K562 (cell line): ENCODE results near the gene ATPAF2.

Source experiments
- CHD2 ChIP-seq: IDR thresholded peaks from 2 replicates; pipeline ENCODE4 v1.6.1; 2011; ENCODE audit warnings: low read depth, low read length
- POLR2A ChIP-seq: fragments of 450-650 bp; conservative IDR thresholded peaks from 2 replicates; pipeline ENCODE4 v1.6.1; 2016
- TSHZ1 ChIP-seq: fragments of 250-450 bp; sonication (Bioruptor Pico); IDR thresholded peaks from 2 replicates; pipeline ENCODE4 v1.4.0; 2020; ENCODE audit warnings: mild to moderate bottlenecking, moderate library complexity
- ZBTB43 ChIP-seq: sonication (generic); formaldehyde crosslinking; IDR thresholded peaks from 2 replicates; pipeline ENCODE4 v1.8.0; 2023; ENCODE audit warnings: mild to moderate bottlenecking, missing genetic modification reagents

- TF ChIP-seq ZBTB43 (CRISPR knock-in tag) (no peak), POLR2A (no peak), TSHZ1 (CRISPR knock-in tag) (no peak), CHD2 (no peak)
These were observed 30.1 kb upstream of the ATPAF2 start for GRCh38 chr17:18069101-18069500.
